ENCODE measurements around the gene LPCAT3.

The LPCAT3 gene

GRCh38 chr12:6960593-6961277 is 57.5 kb downstream of the LPCAT3 start:
- TF ChIP-seq CTCF (IDR thresholded peaks at IDR 0.05; ENCODE audit: low read length, missing control alignments), result no peak
- H3K4me3 ChIP-seq (replicated peaks; ENCODE audit: low read depth, low read length), result no peak overlapping the region
- DNase-seq (ENCODE audit: low read depth), result peak; percentile 48

- no peak for DNase-seq (ENCODE audit: low read depth)
- no peak for TF ChIP-seq CTCF (IDR thresholded peaks at IDR 0.05; ENCODE audit: low read length, missing control alignments)
- no peak overlapping the region for H3K4me3 ChIP-seq (replicated peaks; ENCODE audit: low read depth, low read length)
Observed at GRCh38 chr12:6959805-6960592, 58.3 kb downstream of the LPCAT3 start.

- DNase-seq (ENCODE audit: low read depth), result no peak
- H3K4me3 ChIP-seq (replicated peaks; ENCODE audit: low read depth, low read length), result no peak overlapping the region
- no peak for TF ChIP-seq CTCF (IDR thresholded peaks at IDR 0.05; ENCODE audit: low read length, missing control alignments)
Observed at GRCh38 chr12:6959058-6959804, 59.0 kb downstream of the LPCAT3 start.

GRCh38 chr12:6958609-6959057 is 59.6 kb downstream of the LPCAT3 start:
- no peak for TF ChIP-seq CTCF (IDR thresholded peaks at IDR 0.05; ENCODE audit: low read length, missing control alignments)
- no peak for DNase-seq (ENCODE audit: low read depth)
- H3K4me3 ChIP-seq (replicated peaks; ENCODE audit: low read depth, low read length), result no peak overlapping the region

- H3K4me3 ChIP-seq (replicated peaks; ENCODE audit: low read depth, low read length), result no peak overlapping the region
- no peak for DNase-seq (ENCODE audit: low read depth)
- no peak for TF ChIP-seq CTCF (IDR thresholded peaks at IDR 0.05; ENCODE audit: low read length, missing control alignments)
Observed at GRCh38 chr12:6957741-6958608, 60.3 kb downstream of the LPCAT3 start.

GRCh38 chr12:6957151-6957701 is 61.0 kb downstream of the LPCAT3 start:
- no peak for TF ChIP-seq CTCF (IDR thresholded peaks at IDR 0.05; ENCODE audit: low read length, missing control alignments)
- no peak for DNase-seq (ENCODE audit: low read depth)

More at GRCh38 chr12:6957151-6957701, 61.0 kb downstream of the LPCAT3 start:
- no peak overlapping the region for H3K4me3 ChIP-seq (replicated peaks; ENCODE audit: low read depth, low read length)
